ACHN (cell line): ENCODE measurements around the gene CRYGC.

Source experiments
- DNase-seq: peaks from one replicate; pipeline ENCODE4 v3.0.0-alpha.2; 2015
- in situ Hi-C: cut with HindIII; loops from 2 replicates; pipeline ENCODE4 v1.10.0; 2017; ENCODE audit warnings: low sequenced_read_pairs, low pct_ligation_motif_present, low pct_unique_long_range_greater_than_20kb

The CRYGC gene

GRCh38 chr2:208129744-208130711 lies at the start of gene CRYGC:
Gene CRYGC, minus strand, starts transcription at chr2:208129828. Its CDS starts 36 bp downstream, at chr2:208129792.
- no peak for DNase-seq
- in situ Hi-C loops = no loop called here

GRCh38 chr2:208179028-208179609 lies 49.5 kb upstream of the CRYGC start:
- DNase-seq = no peak
- in situ Hi-C loops = no loop called here

GRCh38 chr2:208175840-208176153 lies 46.2 kb upstream of the CRYGC start:
- no peak for DNase-seq
- in situ Hi-C loops = no loop called here

GRCh38 chr2:208175069-208175839 lies 45.6 kb upstream of the CRYGC start:
- DNase-seq = peak; percentile 83
- in situ Hi-C loops = no loop called here

GRCh38 chr2:208174144-208174543 lies 44.5 kb upstream of the CRYGC start:
- no peak for DNase-seq
- in situ Hi-C loops = no loop called here

GRCh38 chr2:208172125-208172524 lies 42.5 kb upstream of the CRYGC start:
- in situ Hi-C loops = no loop called here
- no peak for DNase-seq

- no peak for DNase-seq
- in situ Hi-C loops = no loop called here
These were observed 35.5 kb upstream of the CRYGC start for GRCh38 chr2:208164951-208165755.

- in situ Hi-C loops = no loop called here
- DNase-seq = no peak
These were observed 33.9 kb upstream of the CRYGC start, which contains the start of gene CRYGA for GRCh38 chr2:208163489-208163888. Gene CRYGA, minus strand, starts transcription at chr2:208163589. Its CDS starts 33 bp downstream, at chr2:208163556.

- DNase-seq = no peak
- in situ Hi-C loops = no loop called here
These were observed 26.8 kb upstream of the CRYGC start for GRCh38 chr2:208156439-208156838.

GRCh38 chr2:208153156-208153555 lies 23.5 kb upstream of the CRYGC start:
- DNase-seq = no peak
- in situ Hi-C loops = no loop called here

- no peak for DNase-seq
- in situ Hi-C loops = no loop called here
These were observed 21.3 kb upstream of the CRYGC start for GRCh38 chr2:208150956-208151355.

GRCh38 chr2:208150094-208150493 lies 20.5 kb upstream of the CRYGC start:
- in situ Hi-C loops = no loop called here

GRCh38 chr2:208148803-208149202 lies 19.2 kb upstream of the CRYGC start:
- DNase-seq = no peak
- in situ Hi-C loops = no loop called here

More at GRCh38 chr2:208150094-208150493, 20.5 kb upstream of the CRYGC start:
- DNase-seq = no peak

- DNase-seq = no peak
- in situ Hi-C loops = no loop called here
These were observed 18.1 kb upstream of the CRYGC start for GRCh38 chr2:208147759-208148158.

GRCh38 chr2:208147008-208147407 lies 17.4 kb upstream of the CRYGC start:
- in situ Hi-C loops = no loop called here
- DNase-seq = no peak

GRCh38 chr2:208146006-208146405 lies 16.4 kb upstream of the CRYGC start, which contains the start of gene CRYGB:
Gene CRYGB, minus strand, starts transcription at chr2:208146158. Its CDS starts 38 bp downstream, at chr2:208146120.
- in situ Hi-C loops = no loop called here

GRCh38 chr2:208142925-208143799 lies 13.5 kb upstream of the CRYGC start:
- in situ Hi-C loops = no loop called here
- DNase-seq = no peak

More at GRCh38 chr2:208146006-208146405, 16.4 kb upstream of the CRYGC start, which contains the start of gene CRYGB:
- no peak for DNase-seq
